HG02981 (cell line): Measurements from ENCODE around the gene GMDS.

Source experiments
- ATAC-seq: cut with Tn5 transposase; IDR thresholded peaks from one replicate; pipeline ENCODE4 v1.9.1; 2021; ENCODE audit warnings: mild to moderate bottlenecking, moderate library complexity; ENCODE audit not compliant: unreplicated experiment

GMDS gene

DNA sequence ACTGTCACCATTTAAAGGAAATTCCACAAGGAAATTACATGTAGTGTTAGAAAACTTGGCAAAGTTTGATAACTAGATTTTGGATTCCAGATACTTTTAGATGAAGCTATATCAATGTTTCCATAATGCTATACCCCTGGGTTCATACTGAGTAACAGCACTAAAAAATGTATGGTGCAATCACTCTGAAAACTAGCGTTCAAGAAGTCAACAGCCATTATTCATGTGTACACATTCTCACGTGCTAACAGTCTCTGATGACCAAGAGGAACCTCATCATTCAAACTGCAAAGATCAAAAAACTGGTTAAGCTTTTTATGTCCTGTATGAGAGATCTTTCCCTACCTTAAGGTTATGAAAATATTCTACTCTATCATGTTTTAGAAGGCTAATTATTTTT lies 197.6 kb downstream of the GMDS start:
- no peak for ATAC-seq

- ATAC-seq: no peak
These were observed 201.2 kb downstream of the GMDS start for GRCh38 chr6:2044192-2044591.

DNA sequence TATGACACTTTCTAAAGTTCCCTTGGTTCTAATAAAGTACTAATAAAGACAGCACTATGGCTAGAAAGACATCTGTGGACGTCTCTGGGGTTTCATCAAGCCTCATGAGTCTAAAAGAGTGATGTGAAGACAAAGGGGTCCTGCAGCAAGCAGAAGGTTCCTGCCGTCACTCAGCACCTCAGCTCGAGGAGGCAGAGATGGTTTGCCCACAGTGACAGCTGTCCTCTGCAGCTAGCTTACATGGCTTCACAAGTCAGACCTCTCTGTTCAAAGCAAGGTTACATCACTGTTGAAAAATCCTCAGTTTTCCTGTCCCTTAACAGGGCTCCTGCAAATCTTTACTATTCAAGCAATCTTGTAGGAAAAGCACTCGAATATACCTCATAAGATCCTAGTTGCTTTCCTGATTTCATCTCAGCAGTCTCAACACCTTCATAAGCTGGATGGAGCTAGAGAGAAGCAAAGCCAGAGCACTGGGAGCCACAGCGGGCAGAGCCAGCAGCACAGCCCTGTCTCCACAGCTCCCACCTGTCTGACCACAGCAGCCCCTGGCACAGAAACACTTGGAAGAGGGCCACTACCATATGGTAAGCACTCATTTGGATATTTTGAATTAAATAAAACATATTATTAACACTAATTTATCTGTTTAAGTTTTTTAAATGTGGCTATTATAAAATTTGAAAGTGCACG lies 202.3 kb downstream of the GMDS start:
- no peak for ATAC-seq

DNA sequence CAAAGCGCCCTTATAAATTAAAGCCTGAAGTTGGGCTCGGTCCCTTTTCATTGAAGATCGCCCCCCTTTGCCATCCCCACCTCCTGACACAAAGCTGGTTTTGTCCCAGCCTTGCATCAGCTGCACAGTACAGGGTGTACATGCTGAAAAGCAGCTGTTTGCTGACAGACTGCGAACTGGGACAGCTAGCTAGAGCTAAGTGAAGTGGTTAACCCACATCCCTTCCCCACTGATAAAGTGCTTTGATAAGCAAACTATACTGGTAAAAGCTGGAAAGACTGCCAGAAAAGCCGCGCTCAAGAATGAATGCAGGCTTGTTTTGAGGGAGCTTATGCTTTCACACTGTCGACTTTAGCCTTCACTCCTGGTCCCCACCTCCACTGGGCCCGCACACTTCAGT lies 207.3 kb downstream of the GMDS start:
- ATAC-seq: no peak

GRCh38 chr6:2037237-2037926 lies 208.0 kb downstream of the GMDS start:
- ATAC-seq: no peak

- no peak for ATAC-seq
These were observed 208.7 kb downstream of the GMDS start for GRCh38 chr6:2036710-2037023.

- no peak for ATAC-seq
These were observed 209.3 kb downstream of the GMDS start for GRCh38 chr6:2035826-2036709.

- no peak for ATAC-seq
These were observed 210.4 kb downstream of the GMDS start for GRCh38 chr6:2035046-2035445.

DNA sequence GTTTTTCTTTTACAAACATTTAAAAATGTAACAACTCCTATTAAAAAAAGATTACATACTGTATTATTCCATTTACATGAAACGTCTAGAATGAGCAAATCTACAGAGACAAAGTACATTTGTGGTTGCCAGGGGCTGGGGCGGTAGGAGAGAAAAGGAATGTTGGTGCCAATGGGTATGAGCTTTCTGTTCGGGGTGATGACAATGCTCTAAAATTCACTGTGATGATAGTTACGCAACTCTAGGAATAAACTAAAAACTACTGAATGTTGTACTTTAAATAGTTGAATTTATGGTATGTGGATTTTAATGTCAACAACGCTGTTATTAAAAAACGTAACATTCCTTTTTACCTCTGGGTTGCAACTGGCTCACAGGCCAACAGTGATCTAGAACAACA lies 211.1 kb downstream of the GMDS start:
- ATAC-seq: no peak

DNA sequence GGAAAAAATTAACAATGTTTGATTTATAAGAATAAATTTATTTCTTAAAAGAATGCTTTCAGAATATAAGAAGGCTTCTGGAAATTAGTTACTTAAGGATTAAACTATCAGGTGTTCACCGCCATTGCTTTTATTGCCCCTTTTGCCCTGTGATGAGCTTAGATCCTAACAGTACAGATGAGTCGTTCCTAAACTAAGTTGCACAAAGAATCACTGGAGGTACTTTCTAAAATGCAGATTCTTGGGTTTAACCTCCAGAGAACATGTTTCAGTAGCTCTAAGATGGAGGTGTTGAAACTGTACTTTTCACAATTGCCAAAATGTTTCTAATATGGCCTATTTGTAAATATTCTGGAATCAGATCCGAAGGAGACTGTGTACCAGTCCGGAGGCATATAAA lies 211.9 kb downstream of the GMDS start:
- no peak for ATAC-seq

GRCh38 chr6:2030682-2031244 lies 214.6 kb downstream of the GMDS start:
- ATAC-seq: no peak

- no peak for ATAC-seq
These were observed 215.5 kb downstream of the GMDS start for GRCh38 chr6:2029952-2030351.

GRCh38 chr6:2029130-2029794 lies 216.1 kb downstream of the GMDS start:
- no peak for ATAC-seq

DNA sequence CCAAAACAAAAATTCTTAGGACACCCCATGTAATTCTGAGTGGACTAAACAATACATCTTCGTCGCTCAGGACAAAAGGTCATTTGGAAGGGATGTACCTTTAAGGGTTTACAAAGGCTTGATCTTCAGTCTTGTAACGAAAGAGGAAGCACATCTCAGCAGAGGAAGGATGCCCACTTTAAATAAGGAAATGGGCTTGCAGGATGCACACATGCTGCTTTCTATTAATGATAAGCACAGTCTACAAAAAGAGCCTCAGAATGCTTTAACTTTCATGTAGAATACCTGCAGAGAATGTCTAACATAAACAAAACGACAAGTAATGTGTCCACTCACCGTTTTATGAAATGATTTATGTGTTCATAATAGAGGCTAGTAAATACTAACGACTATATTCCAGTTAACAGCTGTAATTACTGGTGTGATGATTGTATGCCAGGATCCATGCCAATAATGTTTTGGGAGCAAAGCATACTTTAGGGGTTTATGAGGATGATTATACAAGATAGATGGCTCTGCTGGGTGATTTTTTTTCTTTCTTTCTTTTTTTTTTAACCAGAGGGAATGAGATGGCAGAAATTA lies 216.9 kb downstream of the GMDS start:
- peak; percentile 79 for ATAC-seq

GRCh38 chr6:2026133-2026532 lies 219.3 kb downstream of the GMDS start:
- ATAC-seq: no peak

DNA sequence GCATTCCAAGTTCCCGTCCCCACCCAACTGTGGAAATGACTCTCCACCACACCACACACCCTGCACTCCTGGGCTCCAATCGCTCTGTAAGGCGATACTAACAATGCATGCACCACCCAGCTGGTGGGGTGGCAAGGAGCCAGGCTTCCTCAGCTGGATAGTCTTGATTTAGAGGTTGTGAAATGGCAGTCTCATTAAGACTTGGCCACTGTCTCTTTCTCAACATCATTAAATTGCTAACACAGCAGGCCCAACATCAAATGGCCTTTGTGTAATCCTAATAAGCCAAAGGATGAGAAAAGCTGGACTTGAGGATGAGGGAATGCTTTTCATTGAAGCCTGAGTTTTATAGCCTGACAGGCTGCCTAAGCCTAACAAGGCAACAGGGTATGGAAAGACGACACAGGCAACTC lies 223.7 kb downstream of the GMDS start:
- ATAC-seq: no peak

- no peak for ATAC-seq
These were observed 224.5 kb downstream of the GMDS start for GRCh38 chr6:2020909-2021308.

DNA sequence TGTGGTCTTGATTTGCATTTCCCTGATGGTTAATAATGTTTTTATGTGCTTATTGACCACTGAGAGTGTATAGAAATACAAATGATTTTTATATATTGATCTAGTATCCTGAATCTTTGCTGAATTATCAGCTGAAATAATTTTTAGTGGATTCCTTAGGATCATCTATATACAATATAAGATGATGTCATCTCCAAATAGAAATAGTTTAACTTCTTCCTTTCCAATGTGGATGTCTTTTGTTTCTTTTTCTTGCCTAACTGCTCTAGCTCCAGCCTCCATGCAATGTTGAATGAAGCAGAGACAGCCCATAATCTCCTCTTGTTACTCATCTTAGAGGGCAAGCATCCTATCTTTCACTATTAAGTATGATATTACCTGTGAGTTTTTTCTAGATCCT lies 226.4 kb downstream of the GMDS start:
- ATAC-seq: no peak

DNA sequence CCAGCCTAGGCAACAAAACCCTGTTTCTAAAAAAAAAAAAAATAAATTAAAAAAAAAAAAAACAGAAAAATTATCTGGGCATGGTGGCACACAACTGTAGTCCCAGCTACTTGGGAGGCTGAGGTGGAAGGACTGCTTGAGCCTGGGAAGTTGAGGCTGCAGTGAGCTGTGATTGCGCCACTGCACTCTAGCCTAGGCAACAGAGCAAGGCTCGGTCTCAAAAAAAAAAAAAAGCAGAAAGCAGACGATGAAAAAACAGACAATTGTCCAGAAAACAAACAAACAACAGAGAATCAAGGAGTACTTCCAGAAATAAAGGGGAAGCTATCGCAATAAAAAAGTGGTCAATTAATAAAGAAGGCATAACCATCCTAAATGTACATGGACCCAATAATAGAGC lies 229.4 kb downstream of the GMDS start:
- no peak for ATAC-seq

GRCh38 chr6:2008383-2008976 lies 236.9 kb downstream of the GMDS start:
- no peak for ATAC-seq
